Pancreas (tissue), 10 donors: Measurements from ENCODE around the gene NCK1. TPM values are rescaled to one million over a fixed set of nuclear protein-coding genes. Genes with fewer than 3 reads are reported as not detected.

Source experiments
- ATAC-seq, 4 donors: fragments of 200-7000 bp; cut with Tn5 transposase; one replicate each; pipeline versions ENCODE4 v1.8.0 to v1.9.1; 2020; ENCODE audit warnings: mild to moderate bottlenecking in 4 of 4, moderate library complexity in 4 of 4
- DNase-seq, 6 donors: peaks; one replicate each; pipeline ENCODE4 v3.0.0-alpha.2; 2020
- FAIRE-seq: peaks from 2 replicates; lab custom pipeline; 2012; peaks lifted over from hg19 to GRCh38; lab: Jason Lieb, UNC
- H3K27ac ChIP-seq, 4 donors: fragments of 200-600 bp; sonication (generic); 1 replicate in 3 of 4; 2 replicates in 1 of 4; pipeline versions ENCODE4 v1.5.0 to v1.8.0; 2020
- H3K27me3 ChIP-seq, 4 donors: fragments of 200-600 bp; one replicate each; pipeline ENCODE4 v1.8.0; 2021
- H3K36me3 ChIP-seq, 3 donors: fragments of 200-600 bp; sonication (generic) in 1 of 3; one replicate each; pipeline versions ENCODE4 v1.5.0 to v1.8.0; 2020 to 2021
- H3K4me1 ChIP-seq, 3 donors: fragments of 200-600 bp; one replicate each; pipeline ENCODE4 v1.8.0; 2021
- H3K4me3 ChIP-seq, 4 donors: fragments of 200-600 bp; sonication (generic) in 2 of 4; one replicate each; pipeline versions ENCODE4 v1.5.0 to v1.8.0; 2020 to 2021
- H3K9me3 ChIP-seq, 4 donors: fragments of 200-600 bp; one replicate each; pipeline ENCODE4 v1.8.0; 2021
- CTCF ChIP-seq, 4 donors: fragments of 200-600 bp; sonication (generic) in 3 of 4; IDR thresholded peaks; one replicate each; pipeline versions ENCODE4 v1.5.0 to v1.8.0; 2021; ENCODE audit warnings: antibody characterized with exemption in 4 of 4
- WGBS, 2 donors: extraction: QIAGEN DNeasy Blood & Tissue Kit; methylation state at CpG; one replicate each; pipeline ENCODE4 v1.1.7; 2013; 5-methylcytosine and 5-hydroxymethylcytosine counted together
- intact Hi-C, 3 donors: fragments of 100-400 bp; cut with DNase I; formaldehyde crosslinking; loops; one replicate each; pipeline versions ENCODE4 v1.11.1 to v1.14.2; 2022
- polyA plus RNA-seq, 2 donors: library from polyadenylated mRNA; stranded (reverse); fragments of 200-250 nt; gene quantifications; one replicate each; pipeline ENCODE4 v1.2.3, GENCODE V29; 2013
- total RNA-seq, 6 donors: library from RNA; stranded (reverse); fragmentation: NEBNext Ultra II Directional in 4 of 6; extraction: Animal tissue kit (Norgen Biotek cat#: 25700) in 4 of 6; gene quantifications; one replicate each; pipeline versions ENCODE4 v1.2.1 to v1.2.4, GENCODE V29; 2021 to 2023
- donor health status: healthy with polysubstance abuse.
- donor health status: DM: no; HTN: no; CAD: no; lungs with moderate emphysema.
- donor health status: DM: no; HTN: no; CAD: no.
- donor health status: control.
- donor health status: control.
- donor health status: Bipolar disorder and iron deficiency.
- donor health status: DM: yes; HTN: yes; CAD: no.
- donor health status: DM: no; HTN: no; CAD: no.
- donor health status: DM: no; HTN: no; CAD: no.
- donor health status: DM: yes; HTN: yes; CAD: no.

Gene NCK1
- total and polyA plus RNA-seq, 8 donors = 5.4 to 28.3 (median 10.8) TPM

DNA sequence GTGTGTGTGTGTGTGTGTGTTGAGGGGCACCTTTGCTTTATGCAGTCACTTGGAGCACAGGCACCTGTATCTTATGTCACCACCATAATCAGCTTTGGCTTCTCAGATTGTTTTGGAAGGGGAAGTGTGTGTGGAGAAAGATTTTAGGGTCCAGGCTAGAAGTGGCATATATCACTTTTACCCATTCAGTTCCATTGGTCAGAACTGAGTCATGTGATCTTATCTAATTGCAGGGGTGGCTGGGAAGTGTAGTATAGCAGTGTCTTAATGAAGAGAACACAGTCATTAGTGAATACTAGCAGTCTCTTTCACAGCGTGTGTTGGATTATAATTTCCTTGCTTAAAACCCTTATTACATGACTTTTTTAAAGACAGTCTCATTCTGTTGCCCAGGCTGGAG, 20.6 kb downstream of the NCK1 start:
- H3K27ac ChIP-seq = no peak overlapping the region
- H3K4me1 ChIP-seq = peaks cover 6 to 11% (median 9%) of the 10 kb centered on the region in 3 donors
- H3K9me3 ChIP-seq = no peaks in the 10 kb centered on the region
- H3K27me3 ChIP-seq = no peaks in the 10 kb centered on the region
- intact Hi-C loops = no loop called here
- H3K4me3 ChIP-seq = no peak overlapping the region
- ATAC-seq (peak in 3 of 4 donors; percentile 28 to 59 (median 57)), FAIRE-seq (no peak), DNase-seq (no peak)
- WGBS, 2 donors = 86 to 88% methylated on average over 1 of the region's 1 CpG
- TF ChIP-seq CTCF (IDR thresholded peaks at IDR 0.05) = no peak
- H3K36me3 ChIP-seq = no peaks in the 10 kb centered on the region

GRCh38 chr3:136883967-136884720, 22.1 kb downstream of the NCK1 start:
- no peak for TF ChIP-seq CTCF (IDR thresholded peaks at IDR 0.05)
- H3K4me1 ChIP-seq = peaks cover 6 to 11% (median 9%) of the 10 kb centered on the region in 3 donors
- H3K36me3 ChIP-seq = no peaks in the 10 kb centered on the region
- ATAC-seq (no peak), DNase-seq (no peak), FAIRE-seq (no peak)
- no peaks in the 10 kb centered on the region for H3K9me3 ChIP-seq
- intact Hi-C loops = no loop called here
- H3K4me3 ChIP-seq = no peak overlapping the region
- H3K27me3 ChIP-seq = no peaks in the 10 kb centered on the region
- H3K27ac ChIP-seq = no peak overlapping the region
- WGBS, 2 donors = 95 to 96% methylated on average over 9 of the region's 9 CpGs

DNA sequence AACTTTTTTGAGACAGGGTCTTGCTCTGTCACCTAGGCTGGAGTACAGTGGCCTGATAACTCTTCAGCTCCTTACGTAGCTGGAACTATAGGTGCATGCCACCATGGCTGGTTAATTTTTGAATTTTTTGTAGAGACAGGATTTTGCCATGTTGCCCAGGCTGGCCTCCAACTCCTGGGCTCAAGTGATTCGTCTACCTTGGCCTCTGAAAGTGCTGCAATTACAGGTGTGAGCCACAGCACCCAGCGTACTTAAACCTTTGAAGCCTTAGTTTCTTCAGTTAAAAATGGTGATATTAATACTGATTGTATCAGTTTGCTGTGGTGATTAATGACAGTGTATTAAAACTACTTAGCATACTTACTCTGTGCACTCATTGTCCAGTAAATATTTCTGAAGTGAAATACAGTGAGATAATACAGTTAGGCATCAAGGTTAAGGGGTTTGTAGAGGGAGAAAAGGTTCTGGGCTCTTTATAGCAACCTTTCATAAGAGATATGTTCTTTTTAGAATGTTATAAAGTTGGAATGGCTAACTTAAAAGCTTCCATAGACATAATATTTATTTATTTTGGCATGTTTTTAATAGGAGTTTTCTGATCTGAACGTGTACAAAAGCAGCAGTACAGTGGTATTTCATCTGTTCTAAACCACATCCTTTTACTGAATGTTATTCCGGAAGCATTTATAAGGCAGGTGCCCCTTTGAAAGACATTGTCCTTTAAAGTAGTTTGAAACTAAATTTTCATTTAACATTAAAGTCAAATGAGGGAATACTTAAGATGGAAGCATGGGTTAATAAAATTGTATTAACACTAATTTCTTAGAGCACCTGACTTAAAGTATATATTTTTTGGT, 23.6 kb downstream of the NCK1 start:
- WGBS, 2 donors = 64 to 66% methylated on average over 5 of the region's 5 CpGs

DNA sequence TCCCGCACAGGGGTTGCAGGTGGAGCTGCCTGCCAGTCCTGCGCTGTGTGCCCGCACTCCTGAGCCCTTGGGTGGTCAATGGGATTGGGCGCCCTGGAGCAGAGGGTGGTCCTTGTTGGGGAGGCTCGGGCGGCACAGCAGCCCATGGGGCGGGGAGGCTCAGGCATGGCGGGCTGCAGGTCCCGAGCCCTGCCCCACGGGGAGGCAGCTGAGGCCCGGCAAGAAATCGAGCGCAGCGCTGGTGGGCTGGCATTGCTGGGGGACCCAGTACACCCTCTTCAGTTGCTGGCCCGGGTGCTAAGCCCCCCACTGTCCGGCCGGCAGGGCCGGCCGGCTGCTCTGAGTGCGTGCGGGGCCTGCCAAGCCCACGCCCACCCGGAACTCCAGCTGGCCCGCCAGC, 27.9 kb downstream of the NCK1 start:
- Histone ChIP-seq H3K4me3 (no peak overlapping the region), H3K27me3 (no peaks in the 10 kb centered on the region), H3K9me3 (no peaks in the 10 kb centered on the region), H3K36me3 (no peaks in the 10 kb centered on the region), H3K4me1 (peaks cover 0 to 25% (median 20%) of the 10 kb centered on the region in 3 donors), H3K27ac (no peak overlapping the region)
- WGBS, 2 donors = 86% methylated on average over 24 of the region's 24 CpGs
- intact Hi-C loops = no loop called here
- FAIRE-seq (no peak), ATAC-seq (no peak), DNase-seq (peak in 1 of 6 donors; percentile 68)
- TF ChIP-seq CTCF (IDR thresholded peaks at IDR 0.05) = no peak

More for the DNA sequence above, 23.6 kb downstream of the NCK1 start:
- H3K4me3 ChIP-seq = no peak overlapping the region
- H3K36me3 ChIP-seq = no peaks in the 10 kb centered on the region
- FAIRE-seq = no peak
- peaks cover 6 to 11% (median 9%) of the 10 kb centered on the region in 3 donors for H3K4me1 ChIP-seq
- TF ChIP-seq CTCF (IDR thresholded peaks at IDR 0.05) = no peak
- ATAC-seq = peak in 1 of 4 donors; percentile 28
- H3K27me3 ChIP-seq = no peaks in the 10 kb centered on the region
- no peak for DNase-seq
- no peaks in the 10 kb centered on the region for H3K9me3 ChIP-seq
- peak overlapping the region in 1 of 4 donors; percentile 4 for H3K27ac ChIP-seq
- intact Hi-C loops = no loop called here
